Muscle layer of colon (tissue), 2 donors: ENCODE measurements around the gene KCNQ1OT1.

Source experiments
- H3K27ac ChIP-seq: one replicate; pipeline ENCODE4 v1.7.0; 2013; ENCODE audit warnings: low read depth, mild to moderate bottlenecking, low read length, moderate library complexity
- H3K27me3 ChIP-seq, 2 donors: one replicate each; pipeline ENCODE4 v1.7.0; 2013; ENCODE audit warnings: low read length in 2 of 2, mild to moderate bottlenecking in 2 of 2; ENCODE audit not compliant: insufficient read depth in 2 of 2, control insufficient read depth in 1 of 2
- H3K36me3 ChIP-seq: one replicate; pipeline ENCODE4 v1.7.0; 2013; ENCODE audit warnings: mild to moderate bottlenecking, low read length; ENCODE audit not compliant: insufficient read depth
- H3K4me1 ChIP-seq: one replicate; pipeline ENCODE4 v1.7.0; 2013; ENCODE audit warnings: mild to moderate bottlenecking, low read length; ENCODE audit not compliant: insufficient read depth
- H3K4me3 ChIP-seq, 2 donors: one replicate each; pipeline ENCODE4 v1.7.0; 2013; ENCODE audit warnings: low read length in 2 of 2, low read depth in 1 of 2, mild to moderate bottlenecking in 1 of 2, moderate library complexity in 1 of 2
- H3K9ac ChIP-seq: one replicate; pipeline ENCODE4 v1.7.0; 2013; ENCODE audit warnings: low read length
- H3K9me3 ChIP-seq: one replicate; pipeline ENCODE4 v1.7.0; 2013; ENCODE audit warnings: mild to moderate bottlenecking, low read length
- donor health status: abdominal sarcoma.
- donor health status: Adenocarcinoma of cecum.

Gene KCNQ1OT1

GRCh38 chr11:2657697-2658284, 42.0 kb downstream of the KCNQ1OT1 start:
- Histone ChIP-seq H3K36me3 (no peaks in the 10 kb centered on the region), H3K4me3 (no peak overlapping the region), H3K27ac (no peak overlapping the region), H3K9ac (no peak overlapping the region), H3K9me3 (no peaks in the 10 kb centered on the region), H3K27me3 (no peaks in the 10 kb centered on the region), H3K4me1 (no peaks in the 10 kb centered on the region)

- Histone ChIP-seq H3K4me3 (no peak overlapping the region), H3K27ac (no peak overlapping the region), H3K9ac (no peak overlapping the region), H3K27me3 (no peaks in the 10 kb centered on the region), H3K36me3 (no peaks in the 10 kb centered on the region), H3K9me3 (peaks cover 2% of the 10 kb centered on the region), H3K4me1 (no peaks in the 10 kb centered on the region)
These were observed 42.9 kb downstream of the KCNQ1OT1 start for GRCh38 chr11:2656859-2657258.

- no peak overlapping the region for H3K4me3 ChIP-seq
- H3K27ac ChIP-seq = no peak overlapping the region
- no peaks in the 10 kb centered on the region for H3K27me3 ChIP-seq
- H3K4me1 ChIP-seq = no peaks in the 10 kb centered on the region
- H3K9me3 ChIP-seq = peaks cover 3% of the 10 kb centered on the region
- H3K9ac ChIP-seq = no peak overlapping the region
- H3K36me3 ChIP-seq = no peaks in the 10 kb centered on the region
These were observed 43.8 kb downstream of the KCNQ1OT1 start for GRCh38 chr11:2655834-2656622.

- H3K36me3 ChIP-seq = no peaks in the 10 kb centered on the region
- H3K9ac ChIP-seq = no peak overlapping the region
- no peaks in the 10 kb centered on the region for H3K4me1 ChIP-seq
- H3K9me3 ChIP-seq = peaks cover 12% of the 10 kb centered on the region
- H3K27ac ChIP-seq = no peak overlapping the region
- no peak overlapping the region for H3K4me3 ChIP-seq
- no peaks in the 10 kb centered on the region for H3K27me3 ChIP-seq
These were observed 44.6 kb downstream of the KCNQ1OT1 start for GRCh38 chr11:2655016-2655719.

GRCh38 chr11:2653930-2654739, 45.7 kb downstream of the KCNQ1OT1 start:
- H3K27ac ChIP-seq = no peak overlapping the region
- H3K36me3 ChIP-seq = no peaks in the 10 kb centered on the region
- H3K9ac ChIP-seq = no peak overlapping the region
- H3K4me1 ChIP-seq = no peaks in the 10 kb centered on the region
- no peaks in the 10 kb centered on the region for H3K27me3 ChIP-seq
- peaks cover 17% of the 10 kb centered on the region for H3K9me3 ChIP-seq
- H3K4me3 ChIP-seq = no peak overlapping the region

GRCh38 chr11:2653198-2653551, 46.6 kb downstream of the KCNQ1OT1 start:
- no peak overlapping the region for H3K27ac ChIP-seq
- H3K4me3 ChIP-seq = no peak overlapping the region
- peaks cover 17% of the 10 kb centered on the region for H3K9me3 ChIP-seq
- H3K9ac ChIP-seq = no peak overlapping the region
- H3K27me3 ChIP-seq = no peaks in the 10 kb centered on the region
- no peaks in the 10 kb centered on the region for H3K4me1 ChIP-seq
- no peaks in the 10 kb centered on the region for H3K36me3 ChIP-seq

- H3K9me3 ChIP-seq = peaks cover 17% of the 10 kb centered on the region
- no peak overlapping the region for H3K27ac ChIP-seq
- H3K4me1 ChIP-seq = no peaks in the 10 kb centered on the region
- H3K4me3 ChIP-seq = peak overlapping the region in 1 of 2 donors; percentile 20
- no peak overlapping the region for H3K9ac ChIP-seq
- H3K27me3 ChIP-seq = no peaks in the 10 kb centered on the region
- no peaks in the 10 kb centered on the region for H3K36me3 ChIP-seq
These were observed 47.2 kb downstream of the KCNQ1OT1 start for GRCh38 chr11:2652333-2653197.

GRCh38 chr11:2651826-2652271, 47.9 kb downstream of the KCNQ1OT1 start:
- H3K36me3 ChIP-seq = no peaks in the 10 kb centered on the region
- H3K27me3 ChIP-seq = no peaks in the 10 kb centered on the region
- H3K9ac ChIP-seq = no peak overlapping the region
- no peaks in the 10 kb centered on the region for H3K4me1 ChIP-seq
- H3K4me3 ChIP-seq = peak overlapping the region in 1 of 2 donors; percentile 20
- no peak overlapping the region for H3K27ac ChIP-seq
- H3K9me3 ChIP-seq = peaks cover 21% of the 10 kb centered on the region

- H3K4me1 ChIP-seq = no peaks in the 10 kb centered on the region
- H3K36me3 ChIP-seq = no peaks in the 10 kb centered on the region
- no peak overlapping the region for H3K27ac ChIP-seq
- H3K9me3 ChIP-seq = peaks cover 24% of the 10 kb centered on the region
- H3K9ac ChIP-seq = no peak overlapping the region
- H3K4me3 ChIP-seq = no peak overlapping the region
- H3K27me3 ChIP-seq = no peaks in the 10 kb centered on the region
These were observed 48.7 kb downstream of the KCNQ1OT1 start for GRCh38 chr11:2651054-2651617.

- H3K9ac ChIP-seq = no peak overlapping the region
- peaks cover 24% of the 10 kb centered on the region for H3K9me3 ChIP-seq
- H3K36me3 ChIP-seq = no peaks in the 10 kb centered on the region
- H3K4me3 ChIP-seq = no peak overlapping the region
- no peak overlapping the region for H3K27ac ChIP-seq
- H3K4me1 ChIP-seq = no peaks in the 10 kb centered on the region
- no peaks in the 10 kb centered on the region for H3K27me3 ChIP-seq
These were observed 49.4 kb downstream of the KCNQ1OT1 start for GRCh38 chr11:2650343-2650867.
